GM12878 (cell line): ENCODE results near the gene PRR11. TPM values are rescaled to one million over a fixed set of nuclear protein-coding genes. Genes with fewer than 3 reads are reported as not detected.

ENCODE experiments used
- ATAC-seq: fragments of 200-7000 bp; cut with Tn5 transposase; 3 replicates; pipeline ENCODE4 v1.9.1; 2020; ENCODE audit warnings: mild to moderate bottlenecking, moderate library complexity
- BruUV-seq: library from RNA; stranded (reverse); fragments of 400-500 nt; replicated peaks from 2 replicates; lab custom pipeline; 2021; lab: Mats Ljungman, UMichigan
- CTCF ChIA-PET: fragments of 300-600 bp; sonication (Branson Sonifier 250); formaldehyde crosslinking; extraction: SDS; loops from one replicate; lab custom pipeline; 2021; ENCODE audit warnings: inconsistent platforms; lab: Yijun Ruan, JAX
- POLR2A ChIA-PET: fragments of 350-600 bp; formaldehyde crosslinking; extraction: SDS; loops from one replicate; lab custom pipeline; 2021; ENCODE audit warnings: inconsistent platforms; lab: Charles Lee
- RAD21 ChIA-PET: fragments of 300-600 bp; sonication (Branson Sonifier 250); formaldehyde crosslinking; loops from one replicate; lab custom pipeline; 2023; ENCODE audit warnings: antibody characterized with exemption; ENCODE audit not compliant: unreplicated experiment; lab: Charles Lee
- SMC1A ChIA-PET: fragments of 300-600 bp; sonication (Branson Sonifier 250); formaldehyde crosslinking; loops from one replicate; lab custom pipeline; 2023; ENCODE audit not compliant: unreplicated experiment, uncharacterized antibody; lab: Charles Lee
- DNase-seq: peaks from one replicate; pipeline ENCODE4 v3.0.0-alpha.2; 2011; ENCODE audit warnings: low read depth, low spot score
- FAIRE-seq: peaks from 3 replicates; lab custom pipeline; 2011; peaks lifted over from hg19 to GRCh38; lab: Jason Lieb, UNC
- H2AFZ ChIP-seq: 2 replicates; pipeline ENCODE4 v1.6.0; 2011; ENCODE audit warnings: low read depth, low read length, control low read depth; ENCODE audit not compliant: control insufficient read depth
- H3K27ac ChIP-seq: 2 replicates; pipeline ENCODE4 v1.5.1; 2011; ENCODE audit warnings: control low read depth; ENCODE audit not compliant: control insufficient read depth, insufficient read depth
- H3K27me3 ChIP-seq, 2 experiments: replicated peaks in 1 of 2; 2 replicates each; pipeline versions ENCODE4 v1.6.0 to v1.6.1; 2011; ENCODE audit warnings: low read length in 1 of 2; ENCODE audit not compliant: control insufficient read depth in 2 of 2, insufficient read depth in 2 of 2
- H3K36me3 ChIP-seq, 2 experiments: 2 replicates each; pipeline ENCODE4 v1.5.1; 2011; ENCODE audit warnings: low read length in 1 of 2; ENCODE audit not compliant: control insufficient read depth in 2 of 2, insufficient read depth in 2 of 2
- H3K4me1 ChIP-seq: 2 replicates; pipeline ENCODE4 v1.6.1; 2011; ENCODE audit warnings: mild to moderate bottlenecking, low read length, moderate library complexity, mixed read lengths; ENCODE audit not compliant: control insufficient read depth, insufficient read depth
- H3K4me2 ChIP-seq: 2 replicates; pipeline ENCODE4 v1.6.0; 2011; ENCODE audit warnings: control low read depth; ENCODE audit not compliant: control insufficient read depth, insufficient read depth
- H3K4me3 ChIP-seq: fragments of 200-600 bp; sonication (generic); 2 replicates; pipeline ENCODE4 v1.5.1; 2016
- H3K79me2 ChIP-seq: 2 replicates; pipeline ENCODE4 v1.6.0; 2011; ENCODE audit warnings: low read length; ENCODE audit not compliant: control insufficient read depth, insufficient read depth
- H3K9ac ChIP-seq: 2 replicates; pipeline ENCODE4 v1.8.0; 2011; ENCODE audit warnings: low read length, control low read depth, mixed read lengths; ENCODE audit not compliant: control insufficient read depth, insufficient read depth
- H3K9me3 ChIP-seq: replicated peaks from 3 replicates; pipeline ENCODE4 v1.5.1; 2011; ENCODE audit warnings: mild to moderate bottlenecking, low read length; ENCODE audit not compliant: control insufficient read depth, insufficient read depth
- H4K20me1 ChIP-seq: 2 replicates; pipeline ENCODE4 v1.6.0; 2011; ENCODE audit not compliant: control insufficient read depth, insufficient read depth
- BCL11A ChIP-seq: IDR thresholded peaks from 2 replicates; pipeline ENCODE4 v1.6.1; 2011; ENCODE audit warnings: low read depth, low read length
- BRCA1 ChIP-seq: IDR thresholded peaks from 2 replicates; pipeline ENCODE4 v1.6.1; 2011; ENCODE audit warnings: low read depth, low read length, improper control_type of control experiment
- HDAC6 ChIP-seq: fragments of 200-600 bp; sonication (generic); IDR thresholded peaks from one replicate; pipeline ENCODE4 v1.8.0; 2017; ENCODE audit warnings: antibody characterized with exemption; ENCODE audit not compliant: unreplicated experiment
- IKZF1 ChIP-seq: fragments of 450-650 bp; conservative IDR thresholded peaks from 2 replicates; pipeline ENCODE4 v1.6.1; 2017; ENCODE audit warnings: antibody characterized with exemption, mild to moderate bottlenecking
- MTA3 ChIP-seq: IDR thresholded peaks from 2 replicates; pipeline ENCODE4 v1.6.1; 2012; ENCODE audit warnings: low read length, inconsistent platforms, borderline replicate concordance
- NFYB ChIP-seq: IDR thresholded peaks from 2 replicates; pipeline ENCODE4 v1.6.1; 2011; ENCODE audit warnings: low read depth, mild to moderate bottlenecking, low read length, improper control_type of control experiment, moderate library complexity; ENCODE audit not compliant: insufficient read depth
- NR2C1 ChIP-seq: fragments of 450-650 bp; IDR thresholded peaks from 2 replicates; pipeline ENCODE4 v1.6.1; 2017; ENCODE audit warnings: antibody characterized with exemption, mild to moderate bottlenecking, moderate library complexity
- POLR2AphosphoS5 ChIP-seq: IDR thresholded peaks from 2 replicates; pipeline ENCODE4 v1.6.1; 2011; ENCODE audit warnings: mild to moderate bottlenecking, low read length, inconsistent platforms
- POU2F2 ChIP-seq: IDR thresholded peaks from 3 replicates; pipeline ENCODE4 v1.6.1; 2011; ENCODE audit warnings: low read depth, mild to moderate bottlenecking, low read length, borderline replicate concordance
- SMAD1 ChIP-seq: fragments of 450-650 bp; IDR thresholded peaks from 2 replicates; pipeline ENCODE4 v1.6.1; 2018; ENCODE audit warnings: mild to moderate bottlenecking, low read depth; ENCODE audit not compliant: partially characterized antibody
- SREBF2 ChIP-seq: IDR thresholded peaks from 2 replicates; pipeline ENCODE4 v1.6.1; 2012; ENCODE audit warnings: mild to moderate bottlenecking, low read length
- WRNIP1 ChIP-seq: IDR thresholded peaks from 2 replicates; pipeline ENCODE4 v1.6.1; 2011; ENCODE audit warnings: low read depth, low read length, improper control_type of control experiment, borderline replicate concordance
- ZNF24 ChIP-seq: fragments of 450-650 bp; IDR thresholded peaks from 2 replicates; pipeline ENCODE4 v1.6.1; 2017; ENCODE audit warnings: antibody characterized with exemption, mild to moderate bottlenecking
- WGBS: methylation state at CpG from one replicate; pipeline ENCODE4 v1.1.6; 2016; ENCODE audit warnings: low lambda C conversion rate; ENCODE audit not compliant: insufficient replicate concordance, insufficient coverage; ENCODE audit errors: missing lambda C conversion rate; 5-methylcytosine and 5-hydroxymethylcytosine counted together
- in situ Hi-C: fragments of 300-500 bp; cut with MboI; formaldehyde crosslinking; loops from 9 replicates; pipeline ENCODE4 v1.14.3; 2018; ENCODE audit warnings: mixed read lengths
- intact Hi-C: fragments of 100-400 bp; cut with micrococcal nuclease; formaldehyde crosslinking; loops from one replicate; pipeline ENCODE4 v1.14.2; 2022; ENCODE audit not compliant: unreplicated experiment
- microRNA counts: library from miRNA; unstranded; fragments of <30 nt; microRNA quantifications from one replicate; lab custom pipeline; 2016
- microRNA-seq: library from miRNA; unstranded; fragments of <30 nt; microRNA quantifications from one replicate; pipeline ENCODE4, GENCODE V29; 2018
- polyA plus RNA-seq, 11 experiments: library from polyadenylated mRNA; depleted of rRNA in 4 of 11; unstranded in 6 of 11; stranded (reverse) in 5 of 11; fragments of >200 nt; fragmentation: Nextera tagmentation in 4 of 11; fragmentation: Illumina TruSeq in 1 of 11; extraction: Ambion mirVana in 4 of 11; extraction: Trizol in 1 of 11; gene quantifications; 1 replicate in 1 of 11; 2 replicates in 10 of 11; pipeline versions ENCODE4 v1.2.1 to v1.2.3, GENCODE V29; 2011 to 2016; ENCODE audit warnings: inconsistent platforms in 2 of 11, missing spikeins in 2 of 11, low read depth in 1 of 11
- small RNA-seq: library from RNA; depleted of rRNA; stranded (forward); fragments of <200 nt; gene quantifications from one replicate; pipeline ENCODE3, GENCODE V24; 2014
- total RNA-seq, 4 experiments: library from RNA; depleted of rRNA in 3 of 4; stranded (reverse); fragments of >200 nt in 3 of 4; fragmentation: Illumina TruSeq in 1 of 4; extraction: Trizol in 1 of 4; gene quantifications; 2 replicates each; pipeline versions ENCODE4 v1.2.1 to v1.2.3, GENCODE V29; 2013 to 2021
- TF ChIP-seq, protein P1 (sequence below): IDR thresholded peaks from 2 replicates; pipeline ENCODE4 v1.6.1; 2011; ENCODE audit warnings: borderline replicate concordance, low read depth, mild to moderate bottlenecking, moderate library complexity, low read length; ENCODE audit not compliant: insufficient read depth, poor library complexity, severe bottlenecking

PRR11 gene
- total and polyA plus RNA-seq, 10 of the 15 experiments (the other 5 are each of a cell fraction or from before 2014, with no cell fraction given), result 20.8 to 97.0 (median 48.3) TPM

DNA sequence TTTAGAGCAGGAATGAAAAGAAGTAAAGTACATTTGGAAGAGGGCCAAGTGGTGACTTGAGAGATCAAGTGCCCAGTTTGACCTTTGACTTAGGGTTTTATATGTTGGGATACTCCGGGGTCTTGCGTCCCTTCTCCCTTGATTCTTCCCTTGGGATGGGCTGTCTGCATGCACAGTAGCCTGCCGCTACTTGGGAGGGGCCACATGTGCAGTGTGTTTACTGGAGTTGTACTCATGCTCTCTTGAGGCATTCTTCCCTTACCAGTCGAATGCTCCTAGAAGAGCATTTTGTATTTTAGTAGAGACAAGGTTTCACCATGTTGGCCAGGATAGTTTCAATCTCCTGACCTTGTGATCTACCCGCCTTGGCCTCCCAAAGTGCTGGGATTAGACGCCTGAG, 88.5 kb downstream of the PRR11 start:
- no peaks in the 10 kb centered on the region for H3K4me1 ChIP-seq
- no peak for DNase-seq
- no peak for ATAC-seq
- TF ChIP-seq WRNIP1 (no peak), POLR2AphosphoS5 (no peak), BCL11A (no peak), HDAC6 (no peak), ZNF24 (no peak), MTA3 (no peak), SMAD1 (no peak), NR2C1 (no peak), NFYB (no peak), BRCA1 (no peak), POU2F2 (no peak), SREBF2 (no peak), IKZF1 (no peak)
- TF ChIP-seq, protein P1, sequence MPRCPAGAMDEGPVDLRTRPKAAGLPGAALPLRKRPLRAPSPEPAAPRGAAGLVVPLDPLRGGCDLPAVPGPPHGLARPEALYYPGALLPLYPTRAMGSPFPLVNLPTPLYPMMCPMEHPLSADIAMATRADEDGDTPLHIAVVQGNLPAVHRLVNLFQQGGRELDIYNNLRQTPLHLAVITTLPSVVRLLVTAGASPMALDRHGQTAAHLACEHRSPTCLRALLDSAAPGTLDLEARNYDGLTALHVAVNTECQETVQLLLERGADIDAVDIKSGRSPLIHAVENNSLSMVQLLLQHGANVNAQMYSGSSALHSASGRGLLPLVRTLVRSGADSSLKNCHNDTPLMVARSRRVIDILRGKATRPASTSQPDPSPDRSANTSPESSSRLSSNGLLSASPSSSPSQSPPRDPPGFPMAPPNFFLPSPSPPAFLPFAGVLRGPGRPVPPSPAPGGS, result no peak
- TF ChIP-seq, all 136 proteins: peak for 0
- in situ Hi-C loops (no loop called here), intact Hi-C loops (no loop called here)
- Histone ChIP-seq H3K4me3 (no peak overlapping the region), H3K27ac (no peak overlapping the region), H3K9me3 (no peaks in the 10 kb centered on the region), H3K9ac (no peak overlapping the region), H3K36me3 (no peaks in the 10 kb centered on the region), H2AFZ (no peak overlapping the region), H4K20me1 (no peaks in the 10 kb centered on the region), H3K79me2 (no peaks in the 10 kb centered on the region), H3K4me2 (no peak overlapping the region), H3K27me3 (no peaks in the 10 kb centered on the region)
- 44% methylated on average over 6 of the region's 6 CpGs for WGBS
- ChIA-PET POLR2A (no interaction called here), SMC1A (no interaction called here), RAD21 (no interaction called here), CTCF (interaction anchor here (0.6 kb wide), 1 partner anchor 796 kb away, joined by 3 read pairs; no protein-coding TSS in a partner anchor)
- no peak for FAIRE-seq
- no TSS peak for BruUV-seq

MicroRNA genes within 50 kb of the gene (microRNA counts, 767-probe panel; counts per million panel counts)
- microRNA hsa-miR-301a-3p (lab: Ali Mortazavi, UCI) (2,627 counts per million, percentile 85 among the panel's probes with 10 or more counts), microRNA hsa-miR-454-3p (lab: Ali Mortazavi, UCI) (2,553 counts per million, percentile 84 among the panel's probes with 10 or more counts)

Small RNA genes within 50 kb of the gene (microRNA-seq; reads per million reads assigned to microRNA genes)
- 62.7 reads per million, percentile 69 among the genes with 10 or more reads in this experiment for gene MIR301A
- 4,292 reads per million, percentile 94 among the genes with 10 or more reads in this experiment for gene MIR454

Small RNA genes within 50 kb of the gene (small RNA-seq; reads per million reads assigned to genes)
- gene MIR301A (363 reads per million, percentile 99 among the genes with 10 or more reads in this experiment), gene MIR454 (177 reads per million, percentile 99 among the genes with 10 or more reads in this experiment), gene RNU2-58P (not detected)

Other genes starting within 250 kb of the PRR11 start
- gene TRIM37, start 48.9 kb upstream of the PRR11 start, total RNA-seq (2014; rRNA removed), result 17.7 and 19.7 TPM in 2 replicates
- 19.4 and 19.7 TPM in 2 replicates for gene TRIM37, start 48.9 kb upstream of the PRR11 start, total RNA-seq (2014; rRNA removed; fragmentation: Illumina TruSeq; extraction: Trizol)
- 17.9 and 20.6 TPM in 2 replicates for gene TRIM37, start 48.9 kb upstream of the PRR11 start, total RNA-seq (2021)
- gene TRIM37, start 48.9 kb upstream of the PRR11 start, polyA plus RNA-seq (2011; rRNA removed), result 18.6 and 24.4 TPM in 2 replicates
- 16.4 and 21.2 TPM in 2 replicates for gene TRIM37, start 48.9 kb upstream of the PRR11 start, polyA plus RNA-seq (2014; fragmentation: Illumina TruSeq; extraction: Trizol)
- gene TRIM37, start 48.9 kb upstream of the PRR11 start, polyA plus RNA-seq (2014; fragmentation: Nextera tagmentation; extraction: Ambion mirVana), result 1 to 10 TPM; 4.8 to 6.7 TPM
- 11.7 and 13.3 TPM in 2 replicates for gene TRIM37, start 48.9 kb upstream of the PRR11 start, polyA plus RNA-seq (2014; rRNA removed)
- gene TRIM37, start 48.9 kb upstream of the PRR11 start, polyA plus RNA-seq (2016; fragmentation: Nextera tagmentation; extraction: Ambion mirVana), result 10 to 100 TPM; 18.6 to 19.6 TPM
- 57.8 and 59.5 TPM in 2 replicates for gene SKA2, start 560 bp upstream of the PRR11 start, total RNA-seq (2014; rRNA removed)
- 123 and 131 TPM in 2 replicates for gene SKA2, start 560 bp upstream of the PRR11 start, total RNA-seq (2014; rRNA removed; fragmentation: Illumina TruSeq; extraction: Trizol)
- gene SKA2, start 560 bp upstream of the PRR11 start, total RNA-seq (2021), result 65.9 and 66.8 TPM in 2 replicates
- gene SKA2, start 560 bp upstream of the PRR11 start, polyA plus RNA-seq (2011; rRNA removed), result 40.3 and 72.1 TPM in 2 replicates
- 137 and 168 TPM in 2 replicates for gene SKA2, start 560 bp upstream of the PRR11 start, polyA plus RNA-seq (2014; fragmentation: Illumina TruSeq; extraction: Trizol)
- gene SKA2, start 560 bp upstream of the PRR11 start, polyA plus RNA-seq (2014; fragmentation: Nextera tagmentation; extraction: Ambion mirVana), result 100 to 1,000 TPM; 110 to 114 TPM
- gene SKA2, start 560 bp upstream of the PRR11 start, polyA plus RNA-seq (2014; rRNA removed), result 71.4 and 82.5 TPM in 2 replicates
- gene SKA2, start 560 bp upstream of the PRR11 start, polyA plus RNA-seq (2016; fragmentation: Nextera tagmentation; extraction: Ambion mirVana), result 100 to 1,000 TPM; 124 to 133 TPM
- 17.5 and 20.0 TPM in 2 replicates for gene SMG8, start 54.3 kb downstream of the PRR11 start, total RNA-seq (2014; rRNA removed)
- gene SMG8, start 54.3 kb downstream of the PRR11 start, total RNA-seq (2014; rRNA removed; fragmentation: Illumina TruSeq; extraction: Trizol), result 17.3 and 17.7 TPM in 2 replicates
- 13.6 and 14.6 TPM in 2 replicates for gene SMG8, start 54.3 kb downstream of the PRR11 start, total RNA-seq (2021)
- 15.6 and 16.9 TPM in 2 replicates for gene SMG8, start 54.3 kb downstream of the PRR11 start, polyA plus RNA-seq (2011; rRNA removed)
- gene SMG8, start 54.3 kb downstream of the PRR11 start, polyA plus RNA-seq (2014; fragmentation: Illumina TruSeq; extraction: Trizol), result 15.6 and 18.9 TPM in 2 replicates
- 1 to 10 TPM; 2.8 to 3.8 TPM for gene SMG8, start 54.3 kb downstream of the PRR11 start, polyA plus RNA-seq (2014; fragmentation: Nextera tagmentation; extraction: Ambion mirVana)
- gene SMG8, start 54.3 kb downstream of the PRR11 start, polyA plus RNA-seq (2014; rRNA removed), result 10.3 and 11.1 TPM in 2 replicates
- gene SMG8, start 54.3 kb downstream of the PRR11 start, polyA plus RNA-seq (2016; fragmentation: Nextera tagmentation; extraction: Ambion mirVana), result 10 to 100 TPM; 15.8 to 16.8 TPM
- 0.56 and 0.65 TPM in 2 replicates for gene GDPD1, start 64.8 kb downstream of the PRR11 start, total RNA-seq (2014; rRNA removed)
- 0.81 and 1.3 TPM in 2 replicates for gene GDPD1, start 64.8 kb downstream of the PRR11 start, total RNA-seq (2014; rRNA removed; fragmentation: Illumina TruSeq; extraction: Trizol)
- 0.64 and 0.74 TPM in 2 replicates for gene GDPD1, start 64.8 kb downstream of the PRR11 start, total RNA-seq (2021)
- 1.6 and 3.3 TPM in 2 replicates for gene GDPD1, start 64.8 kb downstream of the PRR11 start, polyA plus RNA-seq (2011; rRNA removed)
- gene GDPD1, start 64.8 kb downstream of the PRR11 start, polyA plus RNA-seq (2014; fragmentation: Illumina TruSeq; extraction: Trizol), result 0.88 and 1.6 TPM in 2 replicates
- gene GDPD1, start 64.8 kb downstream of the PRR11 start, polyA plus RNA-seq (2014; fragmentation: Nextera tagmentation; extraction: Ambion mirVana), result under 1 TPM; 0.18 to 0.40 TPM
- gene GDPD1, start 64.8 kb downstream of the PRR11 start, polyA plus RNA-seq (2014; rRNA removed), result 0.34 and 0.79 TPM in 2 replicates
- under 1 TPM; 0.54 to 0.64 TPM for gene GDPD1, start 64.8 kb downstream of the PRR11 start, polyA plus RNA-seq (2016; fragmentation: Nextera tagmentation; extraction: Ambion mirVana)
- gene YPEL2, start 175.9 kb downstream of the PRR11 start, total RNA-seq (2014; rRNA removed), result 0.45 and 0.71 TPM in 2 replicates
- gene YPEL2, start 175.9 kb downstream of the PRR11 start, total RNA-seq (2014; rRNA removed; fragmentation: Illumina TruSeq; extraction: Trizol), result 0.63 and 0.64 TPM in 2 replicates
- 0.69 and 0.92 TPM in 2 replicates for gene YPEL2, start 175.9 kb downstream of the PRR11 start, total RNA-seq (2021)
- 8.1 and 8.3 TPM in 2 replicates for gene YPEL2, start 175.9 kb downstream of the PRR11 start, polyA plus RNA-seq (2011; rRNA removed)
- gene YPEL2, start 175.9 kb downstream of the PRR11 start, polyA plus RNA-seq (2014; fragmentation: Illumina TruSeq; extraction: Trizol), result 0.55 and 0.76 TPM in 2 replicates
- gene YPEL2, start 175.9 kb downstream of the PRR11 start, polyA plus RNA-seq (2014; fragmentation: Nextera tagmentation; extraction: Ambion mirVana), result under 1 TPM; 0.11 to 0.18 TPM
- gene YPEL2, start 175.9 kb downstream of the PRR11 start, polyA plus RNA-seq (2014; rRNA removed), result 0.41 and 0.47 TPM in 2 replicates
- under 1 TPM; 0.15 to 0.51 TPM for gene YPEL2, start 175.9 kb downstream of the PRR11 start, polyA plus RNA-seq (2016; fragmentation: Nextera tagmentation; extraction: Ambion mirVana)